Endothelial cell of umbilical vein (primary cell): ENCODE data around the gene CSRP1.

ENCODE experiments used
- FOS ChIP-seq: IDR thresholded peaks from 2 replicates; pipeline ENCODE4 v1.6.1; 2011; ENCODE audit warnings: mild to moderate bottlenecking, low read length, moderate library complexity, borderline replicate concordance; ENCODE audit not compliant: insufficient read depth
- JUN ChIP-seq: IDR thresholded peaks from 2 replicates; pipeline ENCODE4 v1.6.1; 2011; ENCODE audit warnings: borderline replicate concordance, low read depth; ENCODE audit not compliant: insufficient read length, insufficient read depth
- POLR2A ChIP-seq: IDR thresholded peaks from 2 replicates; pipeline ENCODE4 v1.6.1; 2012; ENCODE audit warnings: low read depth, mild to moderate bottlenecking, control low read depth, low read length
- POLR2AphosphoS5 ChIP-seq: IDR thresholded peaks from 2 replicates; pipeline ENCODE4 v1.6.1; 2012; ENCODE audit warnings: low read depth, mild to moderate bottlenecking, control low read depth, low read length, moderate library complexity; ENCODE audit not compliant: insufficient read depth
- TF ChIP-seq, protein P1 (sequence below), 2 donors: IDR thresholded peaks; 1 replicate in 1 of 2; 2 replicates in 1 of 2; pipeline ENCODE4 v1.5.1; 2011; ENCODE audit warnings: low read length in 2 of 2, mild to moderate bottlenecking in 2 of 2, moderate library complexity in 2 of 2, control low read depth in 1 of 2, inconsistent platforms in 1 of 2, low read depth in 1 of 2; ENCODE audit not compliant: insufficient read depth in 1 of 2; ENCODE audit errors: extremely low read depth in 1 of 2
- TF ChIP-seq, protein P2 (sequence below): IDR thresholded peaks from 2 replicates; pipeline ENCODE4 v1.6.1; 2011; ENCODE audit not compliant: insufficient read depth, insufficient read length

DNA sequence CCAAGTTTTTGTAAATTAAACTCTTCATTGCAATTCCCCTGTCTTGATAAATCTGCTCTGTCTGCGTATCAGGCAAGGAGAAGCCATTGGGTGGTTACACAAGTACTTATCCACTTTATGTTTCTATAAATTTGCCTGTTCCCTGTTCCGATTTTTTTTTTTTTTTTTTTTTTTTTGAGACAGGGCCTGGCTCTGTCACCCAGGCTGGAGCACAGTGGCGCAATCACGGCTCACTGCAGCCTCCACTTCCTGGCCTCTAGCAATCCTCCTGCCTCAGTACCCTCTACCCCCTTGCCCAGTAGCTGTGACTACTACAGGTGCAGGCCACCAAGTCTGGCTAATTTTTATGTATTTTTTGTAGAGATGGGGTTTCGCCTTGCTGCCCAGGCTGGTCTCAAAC, 11.1 kb upstream of the CSRP1 start:
- TF ChIP-seq FOS (no peak), POLR2AphosphoS5 (no peak), POLR2A (no peak), JUN (no peak)
- TF ChIP-seq, protein P1, sequence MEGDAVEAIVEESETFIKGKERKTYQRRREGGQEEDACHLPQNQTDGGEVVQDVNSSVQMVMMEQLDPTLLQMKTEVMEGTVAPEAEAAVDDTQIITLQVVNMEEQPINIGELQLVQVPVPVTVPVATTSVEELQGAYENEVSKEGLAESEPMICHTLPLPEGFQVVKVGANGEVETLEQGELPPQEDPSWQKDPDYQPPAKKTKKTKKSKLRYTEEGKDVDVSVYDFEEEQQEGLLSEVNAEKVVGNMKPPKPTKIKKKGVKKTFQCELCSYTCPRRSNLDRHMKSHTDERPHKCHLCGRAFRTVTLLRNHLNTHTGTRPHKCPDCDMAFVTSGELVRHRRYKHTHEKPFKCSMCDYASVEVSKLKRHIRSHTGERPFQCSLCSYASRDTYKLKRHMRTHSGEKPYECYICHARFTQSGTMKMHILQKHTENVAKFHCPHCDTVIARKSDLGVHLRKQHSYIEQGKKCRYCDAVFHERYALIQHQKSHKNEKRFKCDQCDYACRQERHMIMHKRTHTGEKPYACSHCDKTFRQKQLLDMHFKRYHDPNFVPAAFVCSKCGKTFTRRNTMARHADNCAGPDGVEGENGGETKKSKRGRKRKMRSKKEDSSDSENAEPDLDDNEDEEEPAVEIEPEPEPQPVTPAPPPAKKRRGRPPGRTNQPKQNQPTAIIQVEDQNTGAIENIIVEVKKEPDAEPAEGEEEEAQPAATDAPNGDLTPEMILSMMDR (IDR thresholded peaks at IDR 0.05; ENCODE audit: extremely low read depth in 1 of 2, insufficient read depth in 1 of 2, low read depth in 1 of 2, low read length in 2 of 2): no peak
- TF ChIP-seq, protein P2, sequence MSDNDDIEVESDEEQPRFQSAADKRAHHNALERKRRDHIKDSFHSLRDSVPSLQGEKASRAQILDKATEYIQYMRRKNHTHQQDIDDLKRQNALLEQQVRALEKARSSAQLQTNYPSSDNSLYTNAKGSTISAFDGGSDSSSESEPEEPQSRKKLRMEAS: no peak
